H9 (cell line): Measurements from ENCODE around the gene CMTM8. TPM values are rescaled to one million over a fixed set of nuclear protein-coding genes. Genes with fewer than 3 reads are reported as not detected.

Experiments
- DNase-seq: peaks from one replicate; pipeline ENCODE4 v3.0.0-alpha.2; 2017
- H2AFZ ChIP-seq: one replicate; pipeline ENCODE4 v1.6.1; 2013; ENCODE audit warnings: mild to moderate bottlenecking, low read length, control low read depth, moderate library complexity
- H2AK5ac ChIP-seq: 2 replicates; pipeline ENCODE4 v1.6.1; 2013; ENCODE audit warnings: low read length, control low read depth, mixed read lengths; ENCODE audit not compliant: insufficient read length
- H2BK120ac ChIP-seq: one replicate; pipeline ENCODE4 v1.6.1; 2013; ENCODE audit warnings: low read depth, mild to moderate bottlenecking, low read length, control low read depth, inconsistent platforms; ENCODE audit not compliant: poor library complexity, severe bottlenecking
- H2BK12ac ChIP-seq: 2 replicates; pipeline ENCODE4 v1.6.1; 2013; ENCODE audit warnings: low read length, control low read depth, mixed read lengths, low read depth; ENCODE audit not compliant: insufficient read length
- H2BK15ac ChIP-seq: 2 replicates; pipeline ENCODE4 v1.6.1; 2013; ENCODE audit warnings: low read depth, low read length, control low read depth
- H2BK20ac ChIP-seq: one replicate; pipeline ENCODE4 v1.6.1; 2013; ENCODE audit warnings: low read depth, mild to moderate bottlenecking, low read length, control low read depth, inconsistent platforms; ENCODE audit not compliant: poor library complexity, severe bottlenecking
- H2BK5ac ChIP-seq: 2 replicates; pipeline ENCODE4 v1.6.1; 2013; ENCODE audit warnings: low read length, control low read depth, mixed read lengths; ENCODE audit not compliant: insufficient read length
- H3K14ac ChIP-seq: 2 replicates; pipeline ENCODE4 v1.6.1; 2013; ENCODE audit warnings: low read length, control low read depth; ENCODE audit not compliant: insufficient read depth
- H3K18ac ChIP-seq: 2 replicates; pipeline ENCODE4 v1.6.1; 2013; ENCODE audit warnings: low read depth, mild to moderate bottlenecking, mixed read lengths, low read length, control low read depth; ENCODE audit not compliant: insufficient read length
- H3K23ac ChIP-seq: 2 replicates; pipeline ENCODE4 v1.6.1; 2013; ENCODE audit warnings: low read length, control low read depth, mixed read lengths, low read depth; ENCODE audit not compliant: insufficient read length
- H3K23me2 ChIP-seq: 2 replicates; pipeline ENCODE4 v1.6.1; 2013; ENCODE audit warnings: low read depth, mild to moderate bottlenecking, mixed read lengths, low read length, control low read depth; ENCODE audit not compliant: insufficient read length, poor library complexity, severe bottlenecking
- H3K27ac ChIP-seq: 2 replicates; pipeline ENCODE4 v1.5.1; 2013; ENCODE audit warnings: low read length, control low read depth, mixed read lengths, low read depth; ENCODE audit not compliant: insufficient read length
- H3K27me3 ChIP-seq: 2 replicates; pipeline ENCODE4 v1.6.1; 2013; ENCODE audit warnings: low read length, control low read depth, inconsistent platforms; ENCODE audit not compliant: insufficient read depth
- H3K4ac ChIP-seq: 2 replicates; pipeline ENCODE4 v1.6.1; 2013; ENCODE audit warnings: low read depth, mild to moderate bottlenecking, control low read depth, inconsistent platforms, low read length, moderate library complexity
- H3K4me1 ChIP-seq: 2 replicates; pipeline ENCODE4 v1.6.1; 2013; ENCODE audit warnings: low read length, control low read depth, inconsistent platforms; ENCODE audit not compliant: insufficient read depth
- H3K4me2 ChIP-seq: 2 replicates; pipeline ENCODE4 v1.6.1; 2013; ENCODE audit warnings: low read length, control low read depth, mixed read lengths; ENCODE audit not compliant: insufficient read length, insufficient read depth
- H3K56ac ChIP-seq: 2 replicates; pipeline ENCODE4 v1.6.1; 2013; ENCODE audit warnings: low read depth, mild to moderate bottlenecking, mixed read lengths, low read length, control low read depth; ENCODE audit not compliant: insufficient read length
- H3K79me1 ChIP-seq: 2 replicates; pipeline ENCODE4 v1.6.1; 2013; ENCODE audit warnings: low read depth, mild to moderate bottlenecking, moderate library complexity, low read length, control low read depth, inconsistent platforms; ENCODE audit not compliant: insufficient read depth, poor library complexity, severe bottlenecking
- H3K79me2 ChIP-seq: 2 replicates; pipeline ENCODE4 v1.6.1; 2013; ENCODE audit warnings: low read length, control low read depth, inconsistent platforms; ENCODE audit not compliant: insufficient read depth
- H3K9ac ChIP-seq: 2 replicates; pipeline ENCODE4 v1.6.1; 2013; ENCODE audit warnings: low read length, control low read depth, mixed read lengths; ENCODE audit not compliant: insufficient read length; ENCODE audit errors: extremely low read depth
- H3K9me3 ChIP-seq: one replicate; pipeline ENCODE4 v1.6.1; 2013; ENCODE audit warnings: low read depth, low read length, inconsistent platforms; ENCODE audit not compliant: control insufficient read depth
- H3T11ph ChIP-seq: one replicate; pipeline ENCODE4 v1.6.1; 2013; ENCODE audit warnings: mild to moderate bottlenecking, low read length, control low read depth, inconsistent platforms
- H4K20me1 ChIP-seq: one replicate; pipeline ENCODE4 v1.6.1; 2013; ENCODE audit not compliant: control insufficient read depth, insufficient read length, insufficient read depth
- H4K5ac ChIP-seq: 2 replicates; pipeline ENCODE4 v1.6.1; 2013; ENCODE audit warnings: low read depth, mild to moderate bottlenecking, mixed read lengths, low read length, control low read depth; ENCODE audit not compliant: insufficient read length
- H4K8ac ChIP-seq: replicated peaks from 2 replicates; pipeline ENCODE4 v1.6.1; 2013; ENCODE audit warnings: low read length, control low read depth, mixed read lengths, low read depth; ENCODE audit not compliant: insufficient read length
- H4K91ac ChIP-seq: 2 replicates; pipeline ENCODE4 v1.6.1; 2013; ENCODE audit warnings: low read depth, mild to moderate bottlenecking, moderate library complexity, mixed read lengths, low read length, control low read depth; ENCODE audit not compliant: insufficient read length
- H3K27ac Mint-ChIP-seq, 3 experiments: 2 replicates in 2 of 3; 3 replicates in 1 of 3; pipeline ENCODE4 v1.8.0; 2020 to 2021; ENCODE audit warnings: mixed read lengths in 3 of 3, mild to moderate bottlenecking in 1 of 3, moderate library complexity in 1 of 3
- H3K27me3 Mint-ChIP-seq: 2 replicates; pipeline ENCODE4 v1.8.0; 2021; ENCODE audit warnings: low read depth, mild to moderate bottlenecking, moderate library complexity, mixed read lengths
- H3K36me3 Mint-ChIP-seq, 3 experiments: 2 replicates in 2 of 3; 3 replicates in 1 of 3; pipeline ENCODE4 v1.8.0; 2020 to 2021; ENCODE audit warnings: low read depth in 3 of 3, mixed read lengths in 3 of 3; ENCODE audit not compliant: insufficient read depth in 1 of 3
- H3K4me1 Mint-ChIP-seq, 2 experiments: 2 replicates each; pipeline ENCODE4 v1.8.0; 2020; ENCODE audit warnings: mixed read lengths in 2 of 2
- H3K4me3 Mint-ChIP-seq, 2 experiments: 2 replicates in 1 of 2; 3 replicates in 1 of 2; pipeline ENCODE4 v1.8.0; 2020 to 2021; ENCODE audit warnings: mild to moderate bottlenecking in 2 of 2, mixed read lengths in 2 of 2, moderate library complexity in 1 of 2
- H3K9me3 Mint-ChIP-seq, 2 experiments: 2 replicates in 1 of 2; 3 replicates in 1 of 2; pipeline ENCODE4 v1.8.0; 2020; ENCODE audit warnings: mild to moderate bottlenecking in 2 of 2, mixed read lengths in 2 of 2, moderate library complexity in 1 of 2
- CTCF ChIP-seq: fragments of 200-600 bp; sonication (generic); conservative IDR thresholded peaks from 3 replicates; pipeline ENCODE4 v1.8.0; 2021; ENCODE audit warnings: antibody characterized with exemption, mild to moderate bottlenecking
- WGBS: extraction: QIAGEN DNeasy Blood & Tissue Kit; methylation state at CpG from one replicate; pipeline ENCODE4 v1.1.7; 2013; ENCODE audit warnings: missing lambda C conversion rate, low lambda C conversion rate, mixed read lengths; ENCODE audit not compliant: insufficient read length; ENCODE audit errors: extremely low coverage; 5-methylcytosine and 5-hydroxymethylcytosine counted together
- total RNA-seq: library from RNA; stranded (reverse); gene quantifications from 2 replicates; pipeline ENCODE4 v1.2.1, GENCODE V29; 2021

The CMTM8 gene
- total RNA-seq, 1 experiment from 2014 or later: 4.0 TPM

GRCh38 chr3:32195995-32196540 is 42.4 kb upstream of the CMTM8 start:
- no peaks in the 10 kb centered on the region for H3K4me1 Mint-ChIP-seq
- no peak overlapping the region for H3K4ac ChIP-seq
- TF ChIP-seq CTCF: no peak

More at GRCh38 chr3:32195995-32196540, 42.4 kb upstream of the CMTM8 start:
- H3K9me3 ChIP-seq: no peaks in the 10 kb centered on the region
- H3K27me3 ChIP-seq: no peaks in the 10 kb centered on the region
- H2BK20ac ChIP-seq: no peak overlapping the region
- DNase-seq: no peak
- H3K23me2 ChIP-seq: no peaks in the 10 kb centered on the region
- no peak overlapping the region for H2AK5ac ChIP-seq
- no peak overlapping the region for H3K14ac ChIP-seq
- no peaks in the 10 kb centered on the region for H3K79me1 ChIP-seq
- H3K9ac ChIP-seq: no peak overlapping the region
- no peak overlapping the region for H3T11ph ChIP-seq
- H3K9me3 Mint-ChIP-seq: no peaks in the 10 kb centered on the region
- H3K4me2 ChIP-seq: no peak overlapping the region
- no peaks in the 10 kb centered on the region for H3K36me3 Mint-ChIP-seq
- H3K18ac ChIP-seq: no peak overlapping the region
- H2BK120ac ChIP-seq: no peak overlapping the region
- no peak overlapping the region for H3K27ac ChIP-seq
- H4K8ac ChIP-seq: no peak overlapping the region
- no peak overlapping the region for H2BK12ac ChIP-seq
- H4K5ac ChIP-seq: no peak overlapping the region
- no peak overlapping the region for H3K27ac Mint-ChIP-seq
- no peak overlapping the region for H3K4me3 Mint-ChIP-seq
- peaks cover 3% of the 10 kb centered on the region; the same call in 1 of the 2 replicates for H3K27me3 Mint-ChIP-seq
- no peaks in the 10 kb centered on the region for H3K4me1 ChIP-seq
- no peaks in the 10 kb centered on the region for H4K20me1 ChIP-seq
- H2BK15ac ChIP-seq: no peak overlapping the region
- no peak overlapping the region for H3K23ac ChIP-seq
- WGBS: no CpG with 5 or more reads among the region's 4 CpGs
- H3K79me2 ChIP-seq: no peaks in the 10 kb centered on the region
- no peak overlapping the region for H2AFZ ChIP-seq
- H3K56ac ChIP-seq: no peak overlapping the region
- no peak overlapping the region for H2BK5ac ChIP-seq
- no peak overlapping the region for H4K91ac ChIP-seq
